Measurements from ENCODE around the gene TTK. TPM values are rescaled to one million over a fixed set of nuclear protein-coding genes. Genes with fewer than 3 reads are reported as not detected.
"Not testable (repeated sequence)": the region's sequence is repeated elsewhere in the genome, so short reads cannot be mapped to it uniquely, and the experiment has no call there.

Gene TTK
- total RNA-seq, 4 donors from 2014 or later = 1.4 to 4.5 (median 2.5) TPM

- TF ChIP-seq CTCF (IDR thresholded peaks at IDR 0.05) (no peak), POLR2A (IDR thresholded peaks at IDR 0.05) (no peak)
- H3K4me3 ChIP-seq (ENCODE audit: low read depth, poor library complexity, severe bottlenecking) = no peak overlapping the region
- no peak for DNase-seq (ENCODE audit: low spot score in 2 of 2)
- intact Hi-C loops (cut with DNase I; ENCODE audit: low total_unique reads) = no loop called here
These were observed 56.3 kb downstream of the TTK start for GRCh38 chr6:80060774-80061173.

- DNase-seq (ENCODE audit: low spot score in 2 of 2); H3K4me3 ChIP-seq (ENCODE audit: low read depth, poor library complexity, severe bottlenecking); intact Hi-C loops (cut with DNase I; ENCODE audit: low total_unique reads): not testable (repeated sequence)
- 45 to 48% methylated on average over 7 of the region's 7 CpGs for WGBS, 2 donors
These were observed 63.7 kb downstream of the TTK start for GRCh38 chr6:80068146-80068545.

- DNase-seq (ENCODE audit: low spot score in 2 of 2); intact Hi-C loops (cut with DNase I; ENCODE audit: low total_unique reads); H3K4me3 ChIP-seq (ENCODE audit: low read depth, poor library complexity, severe bottlenecking): not testable (repeated sequence)
- 89 to 94% methylated on average over 19 of the region's 19 CpGs for WGBS, 2 donors
These were observed 66.0 kb downstream of the TTK start for GRCh38 chr6:80070431-80070830.

- WGBS, 2 donors = 63 to 79% methylated on average over 1 of the region's 1 CpG
- H3K4me3 ChIP-seq (ENCODE audit: low read depth, poor library complexity, severe bottlenecking) = no peak overlapping the region
- intact Hi-C loops (cut with DNase I; ENCODE audit: low total_unique reads) = no loop called here
- no peak for TF ChIP-seq CTCF (IDR thresholded peaks at IDR 0.05)
- no peak for TF ChIP-seq POLR2A (IDR thresholded peaks at IDR 0.05)
- DNase-seq (ENCODE audit: low spot score in 2 of 2) = no peak
These were observed 72.6 kb downstream of the TTK start for GRCh38 chr6:80077067-80077466.

- TF ChIP-seq CTCF (IDR thresholded peaks at IDR 0.05) (no peak), POLR2A (IDR thresholded peaks at IDR 0.05) (no peak)
- WGBS, 2 donors = 75 to 80% methylated on average over 6 of the region's 6 CpGs
- no peak for DNase-seq (ENCODE audit: low spot score in 2 of 2)
- intact Hi-C loops (cut with DNase I; ENCODE audit: low total_unique reads) = no loop called here
- H3K4me3 ChIP-seq (ENCODE audit: low read depth, poor library complexity, severe bottlenecking) = no peak overlapping the region
These were observed 84.2 kb downstream of the TTK start for GRCh38 chr6:80088637-80089036.

- DNase-seq (ENCODE audit: low spot score in 2 of 2) = no peak
- TF ChIP-seq CTCF (IDR thresholded peaks at IDR 0.05) = no peak
- no peak for TF ChIP-seq POLR2A (IDR thresholded peaks at IDR 0.05)
- intact Hi-C loops (cut with DNase I; ENCODE audit: low total_unique reads) = loop anchor here (10.0 kb wide), 1 partner anchor 147 kb away; the partner anchor contains the start of gene ELOVL4
- no peak overlapping the region for H3K4me3 ChIP-seq (ENCODE audit: low read depth, poor library complexity, severe bottlenecking)
These were observed 87.1 kb downstream of the TTK start for GRCh38 chr6:80091506-80091905.

Other genes with a start within 250 kb of the TTK start
- 100 to 1,000 TPM in 2 of 4 donors, 10 to 100 TPM in 2; 56.0 to 134 (median 97.6) TPM for gene ELOVL4, start 57.1 kb upstream of the TTK start, total RNA-seq
- 10 to 100 TPM in 3 of 4 donors, 1 to 10 TPM in 1; 7.8 to 17.1 (median 11.1) TPM for gene BCKDHB, start 102.0 kb downstream of the TTK start, total RNA-seq